ENCODE results near the gene PXT1. TPM values are rescaled to one million over a fixed set of nuclear protein-coding genes. Genes with fewer than 3 reads are reported as not detected.

PXT1 gene
- total RNA-seq, 1 experiment from 2014 or later: not detected

GRCh38 chr6:36340618-36341454, 101.8 kb downstream of the PXT1 start:
- H3K4me1 ChIP-seq (ENCODE audit: low read length): peaks cover 31% of the 10 kb centered on the region
- H3K4me3 ChIP-seq (ENCODE audit: low read length): peak overlapping the region; percentile 33; the same call in 1 of the 2 replicates
- no peak overlapping the region for H3K27ac ChIP-seq (ENCODE audit: low read length)
- DNase-seq: peak; percentile 87
- no peaks in the 10 kb centered on the region for H3K27me3 ChIP-seq (ENCODE audit: low read length)
- H4K20me1 ChIP-seq (ENCODE audit: insufficient read depth, low read depth, low read length): no peaks in the 10 kb centered on the region
- H3K9ac ChIP-seq (ENCODE audit: low read length): peak overlapping the region; percentile 41; the same call in 1 of the 2 replicates
- H3K9me2 ChIP-seq (replicated peaks; ENCODE audit: insufficient read depth, low read length): no peaks in the 10 kb centered on the region
- peak overlapping the region; percentile 51 for H2AFZ ChIP-seq (ENCODE audit: low read length)
- no peaks in the 10 kb centered on the region for H3K9me3 ChIP-seq (ENCODE audit: low read length)
- H3K79me2 ChIP-seq (ENCODE audit: low read length): no peaks in the 10 kb centered on the region
- peak overlapping the region; percentile 59 for H3K4me2 ChIP-seq (ENCODE audit: low read depth, low read length, poor library complexity, severe bottlenecking)
- no peaks in the 10 kb centered on the region for H3K36me3 ChIP-seq (ENCODE audit: insufficient read depth, low read length)

Small RNA genes within 50 kb of the gene (small RNA-seq; reads per million reads assigned to genes)
- not detected for gene RN7SL502P

Other genes with a start within 250 kb of the PXT1 start
- gene BRPF3, start 246.1 kb downstream of the PXT1 start, total RNA-seq (2014; rRNA removed; shearing (Covaris generic); ENCODE audit: low replicate concordance): 10.3 and 16.2 TPM in 2 replicates
- gene PNPLA1, start 172.8 kb downstream of the PXT1 start, total RNA-seq (2014; rRNA removed; shearing (Covaris generic); ENCODE audit: low replicate concordance): not detected in 2 replicates
- not detected in 2 replicates for gene BNIP5, start 106.0 kb downstream of the PXT1 start, total RNA-seq (2014; rRNA removed; shearing (Covaris generic); ENCODE audit: low replicate concordance)
- gene ETV7, start 55.2 kb downstream of the PXT1 start, total RNA-seq (2014; rRNA removed; shearing (Covaris generic); ENCODE audit: low replicate concordance): not detected in 2 replicates
- 71.4 and 94.5 TPM in 2 replicates for gene KCTD20, start 146 bp upstream of the PXT1 start, total RNA-seq (2014; rRNA removed; shearing (Covaris generic); ENCODE audit: low replicate concordance)
- gene STK38, start 104.6 kb upstream of the PXT1 start, total RNA-seq (2014; rRNA removed; shearing (Covaris generic); ENCODE audit: low replicate concordance): 16.8 and 31.5 TPM in 2 replicates
- 216 and 248 TPM in 2 replicates for gene SRSF3, start 151.5 kb upstream of the PXT1 start, total RNA-seq (2014; rRNA removed; shearing (Covaris generic); ENCODE audit: low replicate concordance)
- gene CDKN1A, start 235.9 kb upstream of the PXT1 start, total RNA-seq (2014; rRNA removed; shearing (Covaris generic); ENCODE audit: low replicate concordance): 4.5 and 6.8 TPM in 2 replicates

Measured in Karpas-422 (cell line).